Fibroblast of lung (primary cell): Measurements from ENCODE around the gene MBNL1. TPM values are rescaled to one million over a fixed set of nuclear protein-coding genes. Genes with fewer than 3 reads are reported as not detected.
A peak's percentile ranks its signal among the peaks of the same experiment; 100 is the strongest.

Experiments used
- DNase-seq, 2 donors: peaks; one replicate each; pipeline versions ENCODE4 v3.0.0 to v3.0.0-alpha.2; 2010; ENCODE audit warnings: low read depth in 2 of 2
- H2AFZ ChIP-seq: 2 replicates; pipeline ENCODE4 v1.5.1; 2012; ENCODE audit warnings: low read length, control low read depth, inconsistent platforms
- H3K27ac ChIP-seq: 2 replicates; pipeline ENCODE4 v1.5.1; 2011; ENCODE audit warnings: low read length, control low read depth; ENCODE audit not compliant: insufficient read depth
- H3K27me3 ChIP-seq: 2 replicates; pipeline ENCODE4 v1.5.1; 2011; ENCODE audit warnings: mild to moderate bottlenecking, low read length; ENCODE audit not compliant: control insufficient read depth, insufficient read depth
- H3K36me3 ChIP-seq: 2 replicates; pipeline ENCODE4 v1.5.1; 2011; ENCODE audit warnings: low read length; ENCODE audit not compliant: control insufficient read depth, insufficient read depth
- H3K4me1 ChIP-seq: 2 replicates; pipeline ENCODE4 v1.5.1; 2011; ENCODE audit warnings: low read length; ENCODE audit not compliant: control insufficient read depth, insufficient read depth; ENCODE audit errors: extremely low read depth
- H3K4me2 ChIP-seq: 2 replicates; pipeline ENCODE4 v1.5.1; 2011; ENCODE audit warnings: low read length, control low read depth; ENCODE audit not compliant: insufficient read depth; ENCODE audit errors: extremely low read depth
- H3K4me3 ChIP-seq, 4 experiments: fragments of 200-600 bp in 1 of 4; sonication (generic) in 1 of 4; replicated peaks in 1 of 4; 2 replicates each; pipeline ENCODE4 v1.5.1; 2011 to 2016; ENCODE audit warnings: low read length in 4 of 4, low read depth in 3 of 4, mild to moderate bottlenecking in 3 of 4, control low read depth in 2 of 4, inconsistent platforms in 1 of 4, mixed read lengths in 1 of 4; ENCODE audit not compliant: insufficient read depth in 1 of 4; ENCODE audit errors: control extremely low read depth in 1 of 4
- H3K79me2 ChIP-seq: 2 replicates; pipeline ENCODE4 v1.5.1; 2012; ENCODE audit warnings: mild to moderate bottlenecking, low read length, inconsistent platforms; ENCODE audit not compliant: control insufficient read depth, insufficient read depth
- H3K9ac ChIP-seq: 2 replicates; pipeline ENCODE4 v1.5.1; 2011; ENCODE audit warnings: mild to moderate bottlenecking, low read length, control low read depth; ENCODE audit not compliant: insufficient read depth
- H3K9me3 ChIP-seq: 2 replicates; pipeline ENCODE4 v1.5.1; 2012; ENCODE audit warnings: low read depth, low read length; ENCODE audit not compliant: control insufficient read depth, insufficient read depth
- H4K20me1 ChIP-seq: 2 replicates; pipeline ENCODE4 v1.5.1; 2011; ENCODE audit warnings: low read length; ENCODE audit not compliant: control insufficient read depth, insufficient read depth; ENCODE audit errors: extremely low read depth
- CTCF ChIP-seq, 2 donors: IDR thresholded peaks in 1 of 2; conservative IDR thresholded peaks in 1 of 2; 1 replicate in 1 of 2; 2 replicates in 1 of 2; pipeline ENCODE4 v1.5.1; 2011 to 2012; ENCODE audit warnings: low read length in 2 of 2, control low read depth in 1 of 2, inconsistent platforms in 1 of 2, low read depth in 1 of 2, mild to moderate bottlenecking in 1 of 2
- EZH2 ChIP-seq: IDR thresholded peaks from 2 replicates; pipeline ENCODE4 v1.5.1; 2012; ENCODE audit warnings: low read length, control low read depth, mild to moderate bottlenecking; ENCODE audit errors: missing control alignments
- polyA plus RNA-seq, 2 donors: library from polyadenylated mRNA; depleted of rRNA in 1 of 2; stranded (reverse) in 1 of 2; unstranded in 1 of 2; fragments of >200 nt; gene quantifications; 2 replicates each; pipeline ENCODE4 v1.2.1, GENCODE V29; 2011 to 2012; ENCODE audit warnings: missing spikeins in 1 of 2
- total RNA-seq: library from RNA; depleted of rRNA; stranded (reverse); fragments of >200 nt; gene quantifications from 2 replicates; pipeline ENCODE4 v1.2.1, GENCODE V29; 2014

Gene MBNL1
- total and polyA plus RNA-seq, 2 donors (not counting 1 experiment from before 2014, with no cell fraction given) = 150 to 213 TPM

GRCh38 chr3:152301745-152302181 is 33.0 kb downstream of the MBNL1 start:
- Histone ChIP-seq H3K27me3 (no peaks in the 10 kb centered on the region), H3K4me2 (peak overlapping the region; percentile 67), H3K9me3 (no peaks in the 10 kb centered on the region), H3K79me2 (peaks cover 88% of the 10 kb centered on the region), H3K36me3 (no peaks in the 10 kb centered on the region), H4K20me1 (no peaks in the 10 kb centered on the region), H3K9ac (no peak overlapping the region), H3K4me3 (peak overlapping the region in 2 of 4 experiments; percentile 53 to 55), H3K27ac (peak overlapping the region; percentile 84), H2AFZ (no peak overlapping the region), H3K4me1 (peaks cover 32% of the 10 kb centered on the region)
- DNase-seq = no peak
- TF ChIP-seq CTCF (conservative IDR thresholded peaks at IDR 0.05 in 1 of 2, IDR thresholded peaks at IDR 0.05 in 1 of 2; ENCODE audit: low read depth in 1 of 2, low read length in 2 of 2) = no peak
- TF ChIP-seq EZH2 = no peak

DNA sequence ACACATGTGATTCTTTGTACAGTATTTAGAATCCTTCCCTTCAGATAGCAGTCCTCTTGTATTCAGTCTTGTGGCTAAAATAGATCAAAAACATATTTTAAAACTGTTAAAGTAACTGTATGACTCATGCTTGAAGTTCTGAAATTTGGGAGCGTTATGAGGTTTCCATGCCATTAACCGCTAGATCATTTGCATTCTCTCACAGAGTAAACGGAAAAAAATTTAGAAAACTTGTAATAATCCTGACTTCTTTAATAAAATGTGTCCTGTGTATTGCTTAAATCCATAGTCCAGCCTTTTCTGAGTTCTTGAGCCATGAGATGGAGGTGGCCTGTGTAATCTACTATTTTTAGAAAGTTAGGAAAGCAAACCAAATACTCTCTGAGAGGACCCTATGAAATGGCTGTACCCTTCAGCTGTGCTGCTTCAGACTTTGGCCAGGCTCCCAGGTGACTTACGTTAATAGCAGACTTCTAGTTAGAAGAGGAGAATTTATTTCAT is 33.8 kb downstream of the MBNL1 start:
- H3K36me3 ChIP-seq = no peaks in the 10 kb centered on the region
- H3K4me3 ChIP-seq = peak overlapping the region in 3 of 4 experiments; percentile 7 to 55 (median 53)
- peak overlapping the region; percentile 84 for H3K27ac ChIP-seq
- H3K27me3 ChIP-seq = no peaks in the 10 kb centered on the region
- H3K4me2 ChIP-seq = peak overlapping the region; percentile 72
- peak overlapping the region; percentile 34 for H3K9ac ChIP-seq
- TF ChIP-seq EZH2 (no peak), CTCF (conservative IDR thresholded peaks at IDR 0.05 in 1 of 2, IDR thresholded peaks at IDR 0.05 in 1 of 2; ENCODE audit: low read depth in 1 of 2, low read length in 2 of 2) (no peak)
- H2AFZ ChIP-seq = no peak overlapping the region
- peaks cover 29% of the 10 kb centered on the region for H3K4me1 ChIP-seq
- H3K9me3 ChIP-seq = no peaks in the 10 kb centered on the region
- no peaks in the 10 kb centered on the region for H4K20me1 ChIP-seq
- H3K79me2 ChIP-seq = peaks cover 88% of the 10 kb centered on the region
- DNase-seq = peak; percentile 91 to 93

DNA sequence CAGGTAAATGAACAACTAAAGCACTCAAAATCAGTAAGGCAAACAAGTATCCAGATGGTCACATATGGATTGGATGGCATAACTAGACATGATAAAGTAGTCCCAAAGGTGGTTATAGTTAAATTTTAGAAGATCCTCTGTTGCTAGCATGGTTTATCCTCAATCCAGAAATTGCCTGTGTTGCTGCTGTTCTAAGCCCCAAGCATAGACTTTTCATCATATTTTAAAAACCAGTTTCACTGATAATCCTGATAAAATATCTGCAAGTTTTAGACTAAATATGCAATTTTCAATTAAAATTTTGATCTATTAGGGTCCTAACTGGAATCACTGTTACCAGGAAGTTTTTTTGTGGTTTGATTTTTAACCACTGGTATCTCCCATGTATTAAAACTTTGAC is 35.4 kb downstream of the MBNL1 start:
- Histone ChIP-seq H3K9me3 (no peaks in the 10 kb centered on the region), H4K20me1 (no peaks in the 10 kb centered on the region), H3K36me3 (no peaks in the 10 kb centered on the region), H3K27ac (no peak overlapping the region), H3K4me1 (peaks cover 32% of the 10 kb centered on the region), H2AFZ (no peak overlapping the region), H3K27me3 (no peaks in the 10 kb centered on the region), H3K79me2 (peaks cover 93% of the 10 kb centered on the region), H3K4me2 (no peak overlapping the region), H3K4me3 (no peak overlapping the region), H3K9ac (no peak overlapping the region)
- TF ChIP-seq EZH2 (no peak), CTCF (conservative IDR thresholded peaks at IDR 0.05 in 1 of 2, IDR thresholded peaks at IDR 0.05 in 1 of 2; ENCODE audit: low read depth in 1 of 2, low read length in 2 of 2) (no peak)
- DNase-seq = no peak
